SU-DHL-6 (cell line): ENCODE data around the gene RAD1.

Experiments used
- H2AFZ ChIP-seq: fragments of 200-600 bp; sonication (generic); 2 replicates; pipeline ENCODE4 v1.6.1; 2014; ENCODE audit warnings: low read depth, mild to moderate bottlenecking, moderate library complexity, mixed read lengths, antibody characterized with exemption, low read length; ENCODE audit not compliant: severe bottlenecking
- H3F3A ChIP-seq: fragments of 200-600 bp; shearing (Covaris generic); 2 replicates; pipeline ENCODE4 v1.6.0; 2016; ENCODE audit warnings: antibody characterized with exemption, mild to moderate bottlenecking; ENCODE audit not compliant: insufficient read depth
- H3K27ac ChIP-seq: fragments of 200-600 bp; sonication (generic); 2 replicates; pipeline ENCODE4 v1.5.1; 2016; ENCODE audit warnings: low read depth, mild to moderate bottlenecking, low read length, moderate library complexity, mixed read lengths
- H3K27me3 ChIP-seq: fragments of 200-600 bp; sonication (generic), shearing (Covaris generic); 2 replicates; pipeline ENCODE4 v1.6.0; 2014; ENCODE audit warnings: mild to moderate bottlenecking, low read length
- H3K36me3 ChIP-seq: fragments of 200-600 bp; sonication (generic); 2 replicates; pipeline ENCODE4 v1.6.1; 2014; ENCODE audit warnings: mild to moderate bottlenecking, low read length, mixed read lengths
- H3K4me2 ChIP-seq: fragments of 300-600, 200-600 bp; shearing (Covaris generic), sonication (generic); 2 replicates; pipeline ENCODE4 v1.6.0; 2014; ENCODE audit warnings: low read length, low read depth, mild to moderate bottlenecking; ENCODE audit not compliant: poor library complexity, severe bottlenecking
- H3K4me3 ChIP-seq: fragments of 200-600 bp; sonication (generic); 2 replicates; pipeline ENCODE4 v1.5.1; 2014; ENCODE audit warnings: antibody characterized with exemption, low read length, mild to moderate bottlenecking, mixed read lengths; ENCODE audit not compliant: insufficient read depth, poor library complexity, severe bottlenecking
- H3K79me2 ChIP-seq: fragments of 200-600 bp; sonication (generic); 2 replicates; pipeline ENCODE4 v1.6.1; 2014; ENCODE audit warnings: mild to moderate bottlenecking, low read length, moderate library complexity; ENCODE audit not compliant: insufficient read depth
- H3K9ac ChIP-seq: fragments of 200-600 bp; sonication (generic); 2 replicates; pipeline ENCODE4 v1.7.0; 2014; ENCODE audit warnings: mild to moderate bottlenecking, low read length
- H3K9me2 ChIP-seq: fragments of 200-600 bp; sonication (generic); replicated peaks from 2 replicates; pipeline ENCODE4 v1.6.1; 2014; ENCODE audit warnings: low read length; ENCODE audit not compliant: insufficient read depth
- H3K9me3 ChIP-seq: fragments of 200-600 bp; sonication (generic); 2 replicates; pipeline ENCODE4 v1.6.1; 2014; ENCODE audit warnings: low read length, mixed read lengths; ENCODE audit not compliant: insufficient read depth
- H4K20me1 ChIP-seq: fragments of 200-600 bp; sonication (generic); 2 replicates; pipeline ENCODE4 v1.6.1; 2014; ENCODE audit warnings: low read depth, mild to moderate bottlenecking, antibody characterized with exemption, low read length, moderate library complexity, mixed read lengths
- EZH2phosphoT487 ChIP-seq: fragments of 200-600 bp; sonication (generic), shearing (Covaris generic); conservative IDR thresholded peaks from 2 replicates; pipeline ENCODE4 v1.6.1; 2018; ENCODE audit warnings: mild to moderate bottlenecking, antibody characterized with exemption, low read length, moderate library complexity, mixed read lengths
- TF ChIP-seq, protein P1 (sequence below): fragments of 200-600 bp; sonication (generic); IDR thresholded peaks from one replicate; pipeline ENCODE4 v1.5.1; 2017; ENCODE audit warnings: antibody characterized with exemption, mild to moderate bottlenecking, low read length, moderate library complexity; ENCODE audit not compliant: insufficient read depth, poor library complexity, severe bottlenecking

RAD1 gene

DNA sequence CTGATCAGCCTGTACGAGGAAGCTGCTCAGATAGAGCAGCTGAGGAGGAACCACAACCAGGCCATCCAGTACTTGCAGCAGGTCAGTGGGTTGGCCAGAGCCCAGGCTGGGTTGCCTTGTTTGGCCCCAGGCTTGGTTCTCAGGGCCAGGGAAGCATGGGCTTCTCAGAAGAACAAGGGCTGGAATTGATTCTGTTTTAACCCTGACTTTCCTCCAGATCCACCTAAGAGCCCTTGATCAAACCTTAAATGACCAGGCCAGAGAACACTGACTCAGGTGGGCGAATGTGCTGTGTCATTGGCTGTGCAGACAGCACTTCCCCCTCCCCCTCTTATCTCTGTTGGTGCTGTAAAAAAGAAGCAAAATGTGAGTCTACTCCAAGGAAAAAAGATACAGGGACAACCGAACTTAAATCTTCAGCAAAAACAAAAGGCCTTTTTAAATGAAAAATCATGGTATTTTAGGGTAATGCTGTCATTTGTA is 48.3 kb downstream of the RAD1 start:
- no peaks in the 10 kb centered on the region for H4K20me1 ChIP-seq
- no peak overlapping the region for H2AFZ ChIP-seq
- H3K9ac ChIP-seq, result no peak overlapping the region
- H3K9me3 ChIP-seq, result no peaks in the 10 kb centered on the region
- H3K9me2 ChIP-seq, result no peaks in the 10 kb centered on the region; the same call in 1 of the 2 replicates
- H3K27ac ChIP-seq, result no peak overlapping the region
- no peaks in the 10 kb centered on the region for H3K36me3 ChIP-seq
- no peaks in the 10 kb centered on the region for H3F3A ChIP-seq
- H3K79me2 ChIP-seq, result no peaks in the 10 kb centered on the region
- H3K27me3 ChIP-seq, result no peaks in the 10 kb centered on the region
- no peak overlapping the region for H3K4me3 ChIP-seq
- TF ChIP-seq, protein P1, sequence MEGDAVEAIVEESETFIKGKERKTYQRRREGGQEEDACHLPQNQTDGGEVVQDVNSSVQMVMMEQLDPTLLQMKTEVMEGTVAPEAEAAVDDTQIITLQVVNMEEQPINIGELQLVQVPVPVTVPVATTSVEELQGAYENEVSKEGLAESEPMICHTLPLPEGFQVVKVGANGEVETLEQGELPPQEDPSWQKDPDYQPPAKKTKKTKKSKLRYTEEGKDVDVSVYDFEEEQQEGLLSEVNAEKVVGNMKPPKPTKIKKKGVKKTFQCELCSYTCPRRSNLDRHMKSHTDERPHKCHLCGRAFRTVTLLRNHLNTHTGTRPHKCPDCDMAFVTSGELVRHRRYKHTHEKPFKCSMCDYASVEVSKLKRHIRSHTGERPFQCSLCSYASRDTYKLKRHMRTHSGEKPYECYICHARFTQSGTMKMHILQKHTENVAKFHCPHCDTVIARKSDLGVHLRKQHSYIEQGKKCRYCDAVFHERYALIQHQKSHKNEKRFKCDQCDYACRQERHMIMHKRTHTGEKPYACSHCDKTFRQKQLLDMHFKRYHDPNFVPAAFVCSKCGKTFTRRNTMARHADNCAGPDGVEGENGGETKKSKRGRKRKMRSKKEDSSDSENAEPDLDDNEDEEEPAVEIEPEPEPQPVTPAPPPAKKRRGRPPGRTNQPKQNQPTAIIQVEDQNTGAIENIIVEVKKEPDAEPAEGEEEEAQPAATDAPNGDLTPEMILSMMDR, result no peak
- no peak for TF ChIP-seq EZH2phosphoT487
- H3K4me2 ChIP-seq, result no peak overlapping the region

- no peaks in the 10 kb centered on the region for H3K9me3 ChIP-seq
- no peaks in the 10 kb centered on the region for H3F3A ChIP-seq
- no peaks in the 10 kb centered on the region for H3K27me3 ChIP-seq
- H3K9me2 ChIP-seq, result no peaks in the 10 kb centered on the region; the same call in 1 of the 2 replicates
- H2AFZ ChIP-seq, result no peak overlapping the region
- no peak overlapping the region for H3K4me3 ChIP-seq
- H3K36me3 ChIP-seq, result no peaks in the 10 kb centered on the region
- no peak overlapping the region for H3K4me2 ChIP-seq
- H3K9ac ChIP-seq, result no peak overlapping the region
- TF ChIP-seq, protein P1, result no peak
- no peaks in the 10 kb centered on the region for H4K20me1 ChIP-seq
- H3K79me2 ChIP-seq, result no peaks in the 10 kb centered on the region
- H3K27ac ChIP-seq, result no peak overlapping the region
Measured at GRCh38 chr5:34865091-34865490, 50.2 kb downstream of the RAD1 start.

DNA sequence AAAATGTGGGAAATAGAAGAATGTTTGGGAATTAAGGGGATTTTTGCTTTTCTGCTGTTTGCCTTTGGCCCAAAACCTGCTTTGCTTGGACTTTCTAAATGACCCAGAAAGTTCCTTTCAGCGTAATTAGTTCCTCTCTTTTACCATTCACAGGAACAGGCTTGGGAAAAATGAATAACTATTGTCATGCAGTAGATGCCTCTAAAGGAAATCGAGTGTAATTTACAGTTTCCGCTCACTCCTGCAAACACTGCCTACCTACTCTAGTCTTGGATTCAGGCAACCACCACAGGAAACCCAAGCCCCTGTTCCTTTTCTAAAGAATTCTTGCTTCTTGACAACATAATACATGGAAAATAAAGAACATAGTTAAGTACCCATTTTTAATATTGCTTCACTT is 51.4 kb downstream of the RAD1 start:
- Histone ChIP-seq H3K4me2 (no peak overlapping the region), H3K9me3 (no peaks in the 10 kb centered on the region), H2AFZ (no peak overlapping the region), H3K9ac (no peak overlapping the region), H3K27ac (no peak overlapping the region), H4K20me1 (no peaks in the 10 kb centered on the region), H3F3A (no peaks in the 10 kb centered on the region), H3K4me3 (no peak overlapping the region), H3K79me2 (no peaks in the 10 kb centered on the region), H3K27me3 (no peaks in the 10 kb centered on the region), H3K36me3 (no peaks in the 10 kb centered on the region), H3K9me2 (no peaks in the 10 kb centered on the region; the same call in 1 of the 2 replicates)
- TF ChIP-seq, protein P1, result no peak
- TF ChIP-seq EZH2phosphoT487, result no peak
